Activated naive CD8-positive, alpha-beta T cell treated with anti-CD3 and anti-CD28 coated beads, Interleukin-2, amount 10 ng/mL, durations not matched to agents 7 days and 5 days (primary cell): Measurements from ENCODE around the gene PNPLA8. TPM values are rescaled to one million over a fixed set of nuclear protein-coding genes. Genes with fewer than 3 reads are reported as not detected.
A peak's percentile ranks its signal among the peaks of the same experiment; 100 is the strongest.

ENCODE experiments used
- ATAC-seq: fragments of 150-1000 bp; cut with Tn5 transposase; one replicate; pipeline ENCODE4 v1.10.0; 2021; ENCODE audit warnings: low read depth, moderate library complexity
- POLR2A ChIA-PET: fragments of 350-600 bp; sonication (Branson Sonifier 250); formaldehyde crosslinking; loops from one replicate; lab custom pipeline; 2021; ENCODE audit warnings: antibody characterized with exemption; lab: Charles Lee
- DNase-seq: peaks from one replicate; pipeline ENCODE4 v3.0.0; 2021
- H3K27ac Mint-ChIP-seq: one replicate; pipeline ENCODE4 v1.8.0; 2022; ENCODE audit warnings: mild to moderate bottlenecking, mixed read lengths
- H3K27me3 Mint-ChIP-seq: one replicate; pipeline ENCODE4 v1.8.0; 2022; ENCODE audit warnings: mild to moderate bottlenecking, moderate library complexity, mixed read lengths
- H3K36me3 Mint-ChIP-seq: one replicate; pipeline ENCODE4 v1.8.0; 2021; ENCODE audit warnings: mild to moderate bottlenecking, mixed read lengths
- H3K4me1 Mint-ChIP-seq: one replicate; pipeline ENCODE4 v1.8.0; 2021; ENCODE audit warnings: mixed read lengths
- H3K4me3 Mint-ChIP-seq: one replicate; pipeline ENCODE4 v1.8.0; 2022; ENCODE audit warnings: mild to moderate bottlenecking, moderate library complexity, mixed read lengths
- H3K9me3 Mint-ChIP-seq: one replicate; pipeline ENCODE4 v1.8.0; 2021; ENCODE audit warnings: mixed read lengths
- total RNA-seq, 2 experiments: library from RNA; stranded (reverse); gene quantifications; one replicate each; pipeline ENCODE4 v1.2.3, GENCODE V29; 2021

PNPLA8 gene
- total RNA-seq, 2 experiments from 2014 or later, result 17.2 to 17.8 TPM

DNA sequence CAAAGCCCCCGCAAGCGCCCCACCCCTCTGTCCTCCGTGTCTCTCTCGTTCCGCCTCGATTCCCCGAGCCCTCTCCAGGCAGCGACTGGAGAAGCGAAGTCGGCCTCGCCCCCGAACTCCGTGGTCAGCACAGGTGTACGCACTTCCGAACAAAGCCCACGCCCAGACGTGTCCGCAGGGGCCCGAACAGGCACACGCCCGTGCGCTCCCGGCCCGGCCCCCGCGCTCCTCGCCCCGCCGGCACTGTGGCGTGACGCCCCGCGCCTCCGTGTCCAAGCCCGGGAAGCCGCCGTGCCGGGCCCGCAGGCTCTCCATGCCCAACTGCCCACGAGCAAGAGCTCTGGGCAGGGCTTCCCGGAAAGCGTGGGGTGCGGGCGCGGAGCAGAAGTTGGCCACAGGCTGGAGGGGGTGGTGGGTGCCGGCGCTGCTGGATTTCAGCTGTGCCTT is 70.4 kb downstream of the PNPLA8 start:
- peak; percentile 16 for ATAC-seq
- Mint-ChIP-seq H3K4me3 (peak overlapping the region; percentile 81), H3K27ac (no peak overlapping the region), H3K27me3 (peaks cover 36% of the 10 kb centered on the region), H3K9me3 (no peaks in the 10 kb centered on the region), H3K4me1 (peaks cover 18% of the 10 kb centered on the region), H3K36me3 (no peaks in the 10 kb centered on the region)
- POLR2A ChIA-PET, result no interaction called here
- DNase-seq, result peak; percentile 51

DNA sequence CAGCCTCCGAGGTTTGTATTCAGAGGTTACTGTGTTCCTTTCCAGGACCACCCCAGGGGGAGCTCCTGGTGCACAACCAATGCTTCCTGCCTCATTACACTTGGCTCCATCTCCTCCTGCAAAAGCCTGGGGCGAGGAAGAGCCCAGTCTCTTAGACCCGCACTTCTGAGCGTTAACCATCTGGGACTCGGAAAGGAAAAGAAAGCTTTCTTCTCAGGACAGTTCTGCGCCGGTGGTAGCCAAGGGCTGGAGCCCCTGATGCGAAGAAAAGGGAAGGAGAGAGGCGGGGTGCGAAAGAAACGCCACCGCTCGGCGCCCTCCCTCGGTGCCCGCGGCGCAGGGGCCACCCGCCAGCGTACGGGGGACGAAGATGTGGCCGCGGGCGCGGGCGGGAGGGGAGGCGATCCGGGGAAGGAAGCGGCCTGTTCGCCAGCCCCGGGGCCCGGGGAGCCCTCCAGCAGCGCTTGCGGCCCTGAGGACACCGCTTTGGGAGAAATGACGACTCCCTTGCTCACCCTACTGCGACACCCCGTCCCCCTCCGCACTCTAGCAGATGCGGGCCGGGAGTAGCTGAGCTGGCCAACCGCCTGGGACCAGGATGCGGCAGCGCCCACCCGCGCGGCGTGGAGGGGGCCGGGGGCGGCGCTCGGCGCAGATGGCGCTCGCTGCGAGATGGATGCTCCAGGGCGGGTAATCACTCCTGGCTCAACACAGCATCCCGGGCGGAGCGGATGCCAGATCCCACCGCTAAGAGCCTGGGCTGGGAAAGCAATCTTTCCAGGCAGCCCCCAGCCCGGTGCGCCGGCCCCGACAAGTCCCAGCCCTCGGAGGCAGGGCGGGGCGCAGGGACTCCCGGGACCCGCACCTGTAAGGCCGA is 71.0 kb downstream of the PNPLA8 start:
- H3K4me3 Mint-ChIP-seq, result peak overlapping the region; percentile 86
- H3K27ac Mint-ChIP-seq, result no peak overlapping the region
- H3K27me3 Mint-ChIP-seq, result peaks cover 34% of the 10 kb centered on the region
- peaks cover 18% of the 10 kb centered on the region for H3K4me1 Mint-ChIP-seq
- ATAC-seq (peak; percentile 41), DNase-seq (peak; percentile 57)
- H3K36me3 Mint-ChIP-seq, result no peaks in the 10 kb centered on the region
- POLR2A ChIA-PET, result interaction anchor here (1.0 kb wide), 1 partner anchor 70 kb away, joined by 3 read pairs; no protein-coding TSS in a partner anchor
- H3K9me3 Mint-ChIP-seq, result no peaks in the 10 kb centered on the region

DNA sequence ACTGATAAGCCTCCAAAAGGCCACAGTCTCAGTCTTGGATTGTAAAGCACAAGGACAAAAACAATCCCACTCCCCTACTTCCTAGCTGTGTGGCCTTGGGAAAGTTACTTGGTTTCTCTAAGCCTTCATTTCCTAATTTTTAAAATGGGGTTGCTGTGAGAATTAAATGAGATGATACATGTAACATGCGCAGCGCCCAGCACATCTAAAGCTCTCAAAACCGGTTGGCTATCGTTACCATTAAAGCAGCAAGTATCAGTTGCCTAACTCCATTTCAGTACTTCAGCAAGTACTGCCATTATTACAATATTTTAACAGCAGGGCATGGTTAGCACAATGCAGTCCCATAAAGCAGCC is 71.6 kb downstream of the PNPLA8 start:
- ATAC-seq, result no peak
- Mint-ChIP-seq H3K9me3 (no peaks in the 10 kb centered on the region), H3K27ac (no peak overlapping the region), H3K4me1 (peaks cover 20% of the 10 kb centered on the region), H3K4me3 (peak overlapping the region; percentile 86), H3K27me3 (peaks cover 34% of the 10 kb centered on the region), H3K36me3 (no peaks in the 10 kb centered on the region)
- no peak for DNase-seq
- POLR2A ChIA-PET, result interaction anchor here (1.0 kb wide), 1 partner anchor 71 kb away, joined by 3 read pairs; no protein-coding TSS in a partner anchor

DNA sequence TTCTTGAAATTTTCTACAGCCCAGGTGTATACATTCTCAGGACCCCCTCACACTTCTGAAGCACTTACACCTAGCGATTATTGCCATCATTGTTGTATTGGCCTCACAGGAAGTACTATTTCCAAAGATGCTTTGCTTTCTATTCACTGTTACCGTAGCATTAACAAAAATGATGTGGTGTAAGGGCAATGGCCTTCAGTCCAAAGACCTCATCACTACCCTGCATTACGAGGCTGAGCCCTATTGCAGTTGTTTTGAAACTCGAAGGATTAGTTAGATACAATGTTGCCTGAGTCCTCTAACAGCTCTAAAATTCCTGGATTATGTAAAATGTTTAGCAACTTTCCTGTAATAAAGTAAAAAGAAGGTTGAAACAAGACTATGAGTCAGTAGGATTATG is 72.6 kb downstream of the PNPLA8 start:
- Mint-ChIP-seq H3K36me3 (no peaks in the 10 kb centered on the region), H3K4me1 (peaks cover 20% of the 10 kb centered on the region), H3K9me3 (no peaks in the 10 kb centered on the region), H3K27ac (no peak overlapping the region), H3K4me3 (no peak overlapping the region), H3K27me3 (peaks cover 25% of the 10 kb centered on the region)
- POLR2A ChIA-PET, result no interaction called here
- no peak for ATAC-seq
- no peak for DNase-seq

DNA sequence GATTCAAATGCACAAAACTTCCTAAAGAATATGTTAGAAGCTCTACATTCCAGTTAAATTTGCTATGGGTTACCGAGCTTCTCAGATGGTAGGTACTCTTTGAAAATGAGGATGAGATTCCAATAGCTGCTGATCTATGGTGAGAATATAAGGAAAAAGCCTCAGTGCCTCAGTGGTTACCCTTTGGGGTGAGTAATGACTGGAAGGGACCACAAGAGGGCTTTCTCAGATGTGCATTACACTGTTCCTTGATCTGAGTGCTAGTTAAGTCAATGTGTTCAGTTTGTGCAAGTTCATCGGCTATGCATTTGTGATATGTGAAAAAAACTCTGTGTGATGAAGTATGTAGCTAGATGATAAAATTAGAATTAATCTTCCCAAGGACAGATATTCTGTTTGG is 73.2 kb downstream of the PNPLA8 start:
- H3K27me3 Mint-ChIP-seq, result peaks cover 19% of the 10 kb centered on the region
- DNase-seq, result no peak
- peak; percentile 55 for ATAC-seq
- peaks cover 19% of the 10 kb centered on the region for H3K4me1 Mint-ChIP-seq
- POLR2A ChIA-PET, result no interaction called here
- no peak overlapping the region for H3K27ac Mint-ChIP-seq
- no peaks in the 10 kb centered on the region for H3K9me3 Mint-ChIP-seq
- H3K4me3 Mint-ChIP-seq, result no peak overlapping the region
- no peaks in the 10 kb centered on the region for H3K36me3 Mint-ChIP-seq

DNA sequence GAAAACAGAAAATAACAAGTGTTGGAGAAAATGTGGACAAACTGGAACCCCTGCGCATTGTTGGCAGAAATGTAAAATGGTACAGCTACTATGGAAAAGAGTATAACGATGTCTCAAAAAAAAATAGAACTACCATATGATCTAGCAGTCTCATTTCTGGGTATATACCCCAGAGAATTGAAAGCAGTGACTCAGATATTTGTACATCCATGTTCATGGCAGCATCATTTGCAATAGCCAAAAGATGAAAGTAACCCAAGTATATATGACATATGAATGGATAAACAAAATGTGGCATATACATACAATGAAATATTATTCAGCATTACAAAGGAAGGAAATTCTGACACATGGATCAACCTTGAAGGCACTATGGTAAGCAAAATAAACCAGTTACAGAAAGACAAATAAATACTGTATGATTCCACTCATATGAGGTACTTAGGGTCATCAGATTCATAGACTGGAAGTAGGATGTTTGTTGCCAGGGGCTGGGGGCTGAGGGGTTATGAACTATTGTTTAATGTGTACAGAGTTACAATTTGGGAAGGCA is 74.6 kb downstream of the PNPLA8 start:
- ATAC-seq, result no peak

GRCh38 chr7:108450160-108450559 is 75.8 kb downstream of the PNPLA8 start:
- H3K9me3 Mint-ChIP-seq, result no peaks in the 10 kb centered on the region
- POLR2A ChIA-PET, result no interaction called here
- DNase-seq (no peak), ATAC-seq (no peak)
- no peak overlapping the region for H3K27ac Mint-ChIP-seq
- no peaks in the 10 kb centered on the region for H3K36me3 Mint-ChIP-seq
- H3K4me1 Mint-ChIP-seq, result peaks cover 12% of the 10 kb centered on the region
- no peak overlapping the region for H3K4me3 Mint-ChIP-seq
- H3K27me3 Mint-ChIP-seq, result peaks cover 8% of the 10 kb centered on the region

More for the DNA sequence above, 74.6 kb downstream of the PNPLA8 start:
- POLR2A ChIA-PET, result no interaction called here
- no peak overlapping the region for H3K27ac Mint-ChIP-seq
- no peaks in the 10 kb centered on the region for H3K36me3 Mint-ChIP-seq
- peaks cover 8% of the 10 kb centered on the region for H3K27me3 Mint-ChIP-seq
- no peak overlapping the region for H3K4me3 Mint-ChIP-seq
- no peak for DNase-seq
- peaks cover 12% of the 10 kb centered on the region for H3K4me1 Mint-ChIP-seq
- H3K9me3 Mint-ChIP-seq, result no peaks in the 10 kb centered on the region

GRCh38 chr7:108449521-108449920 is 76.4 kb downstream of the PNPLA8 start:
- Mint-ChIP-seq H3K9me3 (no peaks in the 10 kb centered on the region), H3K36me3 (no peaks in the 10 kb centered on the region), H3K27ac (no peak overlapping the region), H3K4me1 (peaks cover 10% of the 10 kb centered on the region), H3K27me3 (peaks cover 6% of the 10 kb centered on the region), H3K4me3 (no peak overlapping the region)
- DNase-seq, result no peak
- no peak for ATAC-seq
- POLR2A ChIA-PET, result no interaction called here

DNA sequence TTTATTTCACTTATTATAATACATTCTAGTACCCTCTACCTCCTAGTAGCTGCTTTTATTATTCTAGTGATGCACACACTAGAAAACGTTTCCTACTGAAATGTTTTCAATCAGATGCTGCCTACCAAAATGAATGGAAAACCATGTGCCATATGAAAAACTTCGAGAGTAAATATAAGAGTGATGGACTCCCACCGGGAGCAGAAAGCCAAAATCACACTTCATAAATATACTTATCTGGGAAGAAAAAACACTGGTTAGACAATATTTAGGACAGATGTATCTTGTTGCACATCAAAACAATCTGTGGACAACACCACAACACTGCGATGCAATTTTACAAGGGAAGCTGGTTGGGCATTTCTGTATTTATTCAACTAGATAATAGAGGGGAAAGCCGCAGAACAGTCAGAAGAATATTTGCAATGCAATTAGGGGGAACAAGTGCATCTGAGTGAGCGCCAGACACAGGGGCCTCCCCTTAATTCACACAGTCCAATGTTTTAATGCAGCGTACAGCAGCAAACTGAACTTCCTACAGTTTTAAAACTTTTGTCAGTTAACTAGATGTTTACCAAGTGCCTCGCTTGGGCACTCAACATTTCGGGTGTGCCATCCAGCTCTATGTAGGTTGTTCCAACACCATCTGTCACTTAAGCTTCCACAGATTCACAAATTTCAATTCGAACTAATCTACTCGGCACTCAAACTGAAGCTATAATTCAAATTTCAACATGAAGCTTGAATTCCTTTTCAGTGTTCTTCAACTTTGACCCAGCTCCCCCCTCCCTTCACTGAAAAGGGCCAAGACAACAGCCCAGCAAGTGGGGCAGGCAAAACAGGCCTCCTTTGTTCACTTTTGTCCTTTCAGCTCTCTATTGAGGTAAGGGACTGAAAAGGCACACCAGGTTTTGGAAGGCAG is 77.1 kb downstream of the PNPLA8 start:
- Mint-ChIP-seq H3K27me3 (peaks cover 4% of the 10 kb centered on the region), H3K4me3 (no peak overlapping the region), H3K9me3 (no peaks in the 10 kb centered on the region), H3K27ac (no peak overlapping the region), H3K4me1 (peaks cover 6% of the 10 kb centered on the region), H3K36me3 (no peaks in the 10 kb centered on the region)
- POLR2A ChIA-PET, result no interaction called here
- ATAC-seq (no peak), DNase-seq (no peak)

DNA sequence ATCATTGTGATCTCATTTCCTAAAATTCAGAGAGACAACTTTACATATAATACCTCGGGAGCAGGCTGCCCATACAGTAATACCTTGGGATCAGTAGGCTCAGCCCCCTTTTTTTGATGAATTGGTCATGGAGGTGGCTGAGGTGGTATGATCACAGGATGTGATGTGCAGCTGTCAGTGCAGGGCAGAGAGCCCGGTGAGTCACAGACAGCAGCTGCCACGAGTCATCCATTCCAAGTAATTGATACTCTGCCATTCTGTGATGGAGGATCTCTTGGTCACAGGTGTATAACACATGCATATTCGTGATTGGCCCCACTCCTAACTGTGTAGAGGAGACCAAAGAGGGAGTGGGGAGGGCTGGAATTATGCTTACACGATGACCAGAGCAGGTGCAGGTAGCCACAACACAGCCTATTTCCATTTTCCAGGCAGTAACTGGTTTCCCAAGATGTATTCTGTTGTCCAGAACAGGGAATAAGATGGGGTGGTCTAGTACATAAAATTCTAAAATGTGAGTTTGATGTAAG is 83.8 kb downstream of the PNPLA8 start:
- Mint-ChIP-seq H3K36me3 (no peaks in the 10 kb centered on the region), H3K9me3 (no peaks in the 10 kb centered on the region), H3K4me1 (peaks cover 3% of the 10 kb centered on the region), H3K27ac (no peak overlapping the region), H3K4me3 (no peak overlapping the region), H3K27me3 (no peaks in the 10 kb centered on the region)
- POLR2A ChIA-PET, result no interaction called here
- ATAC-seq (peak; percentile 71), DNase-seq (no peak)

DNA sequence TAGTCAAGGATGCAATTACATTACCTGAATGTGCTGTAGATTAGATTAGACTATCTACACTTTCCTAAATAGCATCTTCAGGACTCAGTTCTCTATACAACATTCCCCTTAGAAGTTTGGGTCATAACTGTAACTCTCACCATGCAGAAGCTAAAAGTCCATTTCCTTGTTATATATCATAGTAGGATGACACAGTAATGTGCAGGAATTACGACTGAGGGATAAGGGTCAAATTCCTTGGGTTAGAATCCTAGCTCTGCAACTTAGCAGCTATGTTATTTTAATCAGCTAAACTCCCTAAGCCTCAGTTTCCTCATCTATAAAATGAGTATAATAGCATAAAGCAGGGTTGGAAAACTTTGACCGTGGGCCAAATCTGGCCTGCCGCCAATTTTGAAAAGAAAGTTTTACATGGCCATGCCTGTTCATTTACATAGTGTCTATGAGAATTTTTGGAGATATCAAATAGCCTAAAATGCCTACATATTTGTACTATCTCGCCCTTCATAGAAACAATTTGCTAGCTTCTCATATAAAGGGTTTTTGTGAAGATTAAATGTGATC is 84.5 kb downstream of the PNPLA8 start:
- Mint-ChIP-seq H3K36me3 (no peaks in the 10 kb centered on the region), H3K9me3 (no peaks in the 10 kb centered on the region), H3K27ac (no peak overlapping the region), H3K4me3 (no peak overlapping the region), H3K4me1 (peaks cover 3% of the 10 kb centered on the region), H3K27me3 (no peaks in the 10 kb centered on the region)
- no peak for DNase-seq
- no peak for ATAC-seq
- POLR2A ChIA-PET, result no interaction called here

- peaks cover 3% of the 10 kb centered on the region for H3K4me1 Mint-ChIP-seq
- ATAC-seq, result no peak
These were observed 85.3 kb downstream of the PNPLA8 start for GRCh38 chr7:108440613-108441012.

DNA sequence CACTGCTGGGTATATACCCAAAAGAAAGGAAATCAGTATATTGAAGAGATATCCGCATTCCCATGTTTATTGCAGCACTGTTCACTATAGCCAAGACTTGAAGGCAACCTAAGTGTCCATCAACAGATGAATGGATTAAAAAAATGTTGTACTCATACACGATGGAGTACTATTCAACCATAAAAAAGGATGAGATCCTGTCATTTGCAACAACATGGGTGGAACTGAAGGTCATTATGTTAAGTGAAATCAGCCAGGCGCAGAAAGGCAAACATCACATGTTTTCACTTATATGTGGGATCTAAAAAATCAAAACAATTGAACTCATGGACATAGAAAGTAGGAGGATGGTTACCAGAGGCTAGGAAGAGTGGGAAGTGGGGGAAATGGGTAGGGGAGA is 89.0 kb downstream of the PNPLA8 start:
- no peaks in the 10 kb centered on the region for H3K9me3 Mint-ChIP-seq

More at GRCh38 chr7:108440613-108441012, 85.3 kb downstream of the PNPLA8 start:
- Mint-ChIP-seq H3K36me3 (no peaks in the 10 kb centered on the region), H3K27me3 (no peaks in the 10 kb centered on the region), H3K9me3 (no peaks in the 10 kb centered on the region), H3K27ac (no peak overlapping the region), H3K4me3 (no peak overlapping the region)
- no peak for DNase-seq
- POLR2A ChIA-PET, result no interaction called here

More for the DNA sequence above, 89.0 kb downstream of the PNPLA8 start:
- H3K27me3 Mint-ChIP-seq, result no peaks in the 10 kb centered on the region
- no peak for DNase-seq
- H3K27ac Mint-ChIP-seq, result no peak overlapping the region
- no peaks in the 10 kb centered on the region for H3K36me3 Mint-ChIP-seq
- POLR2A ChIA-PET, result no interaction called here
- no peak for ATAC-seq
- H3K4me1 Mint-ChIP-seq, result peaks cover 6% of the 10 kb centered on the region
- no peak overlapping the region for H3K4me3 Mint-ChIP-seq
